Measurements from ENCODE around the gene TBK1.

TBK1 gene

GRCh38 chr12:64431791-64432190, 20.1 kb upstream of the TBK1 start:
- Mint-ChIP-seq H3K27ac (no peak overlapping the region), H3K9me3 (no peaks in the 10 kb centered on the region), H3K27me3 (no peaks in the 10 kb centered on the region), H3K4me1 (no peaks in the 10 kb centered on the region), H3K36me3 (peaks cover 32% of the 10 kb centered on the region), H3K4me3 (no peak overlapping the region)
- no peak for ATAC-seq (ENCODE audit: low read depth)
- no peak for DNase-seq (ENCODE audit: low spot score in 2 of 2)

GRCh38 chr12:64433915-64434314, 18.0 kb upstream of the TBK1 start:
- no peak overlapping the region for H3K27ac Mint-ChIP-seq
- peaks cover 40% of the 10 kb centered on the region for H3K36me3 Mint-ChIP-seq
- DNase-seq (ENCODE audit: low spot score in 2 of 2) (no peak), ATAC-seq (ENCODE audit: low read depth) (no peak)
- no peaks in the 10 kb centered on the region for H3K9me3 Mint-ChIP-seq
- H3K27me3 Mint-ChIP-seq: no peaks in the 10 kb centered on the region
- H3K4me1 Mint-ChIP-seq: peaks cover 7% of the 10 kb centered on the region
- no peak overlapping the region for H3K4me3 Mint-ChIP-seq

GRCh38 chr12:64440100-64440499, 11.8 kb upstream of the TBK1 start:
- Mint-ChIP-seq H3K4me3 (no peak overlapping the region), H3K4me1 (peaks cover 7% of the 10 kb centered on the region), H3K9me3 (no peaks in the 10 kb centered on the region), H3K27me3 (no peaks in the 10 kb centered on the region), H3K27ac (no peak overlapping the region), H3K36me3 (peaks cover 32% of the 10 kb centered on the region)
- DNase-seq (ENCODE audit: low spot score in 2 of 2) (no peak), ATAC-seq (ENCODE audit: low read depth) (no peak)

GRCh38 chr12:64445490-64445889, 6.4 kb upstream of the TBK1 start:
- Mint-ChIP-seq H3K27me3 (no peaks in the 10 kb centered on the region), H3K4me1 (peaks cover 4% of the 10 kb centered on the region), H3K36me3 (peaks cover 10% of the 10 kb centered on the region), H3K9me3 (no peaks in the 10 kb centered on the region), H3K27ac (no peak overlapping the region), H3K4me3 (no peak overlapping the region)
- DNase-seq (ENCODE audit: low spot score in 2 of 2) (no peak), ATAC-seq (ENCODE audit: low read depth) (no peak)

- ATAC-seq (ENCODE audit: low read depth) (no peak), DNase-seq (ENCODE audit: low spot score in 2 of 2) (no peak)
- H3K27ac Mint-ChIP-seq: peak overlapping the region; percentile 16
- H3K9me3 Mint-ChIP-seq: no peaks in the 10 kb centered on the region
- H3K4me3 Mint-ChIP-seq: no peak overlapping the region
- peaks cover 12% of the 10 kb centered on the region for H3K4me1 Mint-ChIP-seq
- H3K27me3 Mint-ChIP-seq: no peaks in the 10 kb centered on the region
- H3K36me3 Mint-ChIP-seq: peaks cover 10% of the 10 kb centered on the region
These were observed 5.6 kb upstream of the TBK1 start for GRCh38 chr12:64446295-64446694.

GRCh38 chr12:64450057-64450640, 1.8 kb upstream of the TBK1 start:
- H3K36me3 Mint-ChIP-seq: peaks cover 2% of the 10 kb centered on the region
- DNase-seq (ENCODE audit: low spot score in 2 of 2) (no peak), ATAC-seq (ENCODE audit: low read depth) (no peak)
- H3K4me3 Mint-ChIP-seq: peak overlapping the region; percentile 60
- H3K9me3 Mint-ChIP-seq: no peaks in the 10 kb centered on the region
- no peaks in the 10 kb centered on the region for H3K27me3 Mint-ChIP-seq
- H3K4me1 Mint-ChIP-seq: peaks cover 21% of the 10 kb centered on the region
- H3K27ac Mint-ChIP-seq: peak overlapping the region; percentile 92

- H3K36me3 Mint-ChIP-seq: peaks cover 3% of the 10 kb centered on the region
These were observed 1.0 kb upstream of the TBK1 start for GRCh38 chr12:64450711-64451486.

GRCh38 chr12:64452559-64453329, 824 bp downstream of the TBK1 start:
- H3K4me1 Mint-ChIP-seq: peaks cover 31% of the 10 kb centered on the region
- ATAC-seq (ENCODE audit: low read depth) (peak; percentile 16), DNase-seq (ENCODE audit: low spot score in 2 of 2) (no peak)
- H3K9me3 Mint-ChIP-seq: no peaks in the 10 kb centered on the region
- H3K27me3 Mint-ChIP-seq: no peaks in the 10 kb centered on the region
- H3K4me3 Mint-ChIP-seq: peak overlapping the region; percentile 92
- peak overlapping the region; percentile 92 for H3K27ac Mint-ChIP-seq
- peaks cover 4% of the 10 kb centered on the region for H3K36me3 Mint-ChIP-seq

More at GRCh38 chr12:64450711-64451486, 1.0 kb upstream of the TBK1 start:
- Mint-ChIP-seq H3K4me3 (peak overlapping the region; percentile 60), H3K9me3 (no peaks in the 10 kb centered on the region), H3K4me1 (peaks cover 22% of the 10 kb centered on the region), H3K27ac (peak overlapping the region; percentile 92), H3K27me3 (no peaks in the 10 kb centered on the region)
- peak; percentile 34 for ATAC-seq (ENCODE audit: low read depth)
- DNase-seq (ENCODE audit: low spot score in 2 of 2): no peak

GRCh38 chr12:64455506-64455905, 3.6 kb downstream of the TBK1 start:
- no peak for ATAC-seq (ENCODE audit: low read depth)
- Mint-ChIP-seq H3K4me1 (peaks cover 41% of the 10 kb centered on the region), H3K36me3 (peaks cover 9% of the 10 kb centered on the region), H3K27ac (peak overlapping the region; percentile 73), H3K9me3 (no peaks in the 10 kb centered on the region), H3K27me3 (no peaks in the 10 kb centered on the region), H3K4me3 (no peak overlapping the region)
- DNase-seq (ENCODE audit: low spot score in 2 of 2): no peak

- Mint-ChIP-seq H3K27me3 (no peaks in the 10 kb centered on the region), H3K4me3 (no peak overlapping the region), H3K27ac (peak overlapping the region; percentile 73), H3K4me1 (peaks cover 35% of the 10 kb centered on the region), H3K36me3 (peaks cover 11% of the 10 kb centered on the region), H3K9me3 (no peaks in the 10 kb centered on the region)
- ATAC-seq (ENCODE audit: low read depth): no peak
- no peak for DNase-seq (ENCODE audit: low spot score in 2 of 2)
These were observed 4.2 kb downstream of the TBK1 start for GRCh38 chr12:64456119-64456518.

GRCh38 chr12:64457032-64457431, 5.1 kb downstream of the TBK1 start:
- peaks cover 13% of the 10 kb centered on the region for H3K36me3 Mint-ChIP-seq
- no peaks in the 10 kb centered on the region for H3K27me3 Mint-ChIP-seq
- H3K9me3 Mint-ChIP-seq: no peaks in the 10 kb centered on the region
- no peak overlapping the region for H3K4me3 Mint-ChIP-seq
- peaks cover 31% of the 10 kb centered on the region for H3K4me1 Mint-ChIP-seq
- no peak for DNase-seq (ENCODE audit: low spot score in 2 of 2)
- peak overlapping the region; percentile 40 for H3K27ac Mint-ChIP-seq
- no peak for ATAC-seq (ENCODE audit: low read depth)

- Mint-ChIP-seq H3K27ac (peak overlapping the region; percentile 40), H3K4me1 (peaks cover 31% of the 10 kb centered on the region), H3K9me3 (no peaks in the 10 kb centered on the region), H3K4me3 (no peak overlapping the region), H3K36me3 (peaks cover 13% of the 10 kb centered on the region), H3K27me3 (no peaks in the 10 kb centered on the region)
- ATAC-seq (ENCODE audit: low read depth) (no peak), DNase-seq (ENCODE audit: low spot score in 2 of 2) (no peak)
These were observed 5.5 kb downstream of the TBK1 start for GRCh38 chr12:64457466-64457865.

GRCh38 chr12:64457923-64458322, 6.0 kb downstream of the TBK1 start:
- H3K9me3 Mint-ChIP-seq: no peaks in the 10 kb centered on the region
- no peaks in the 10 kb centered on the region for H3K27me3 Mint-ChIP-seq
- peaks cover 13% of the 10 kb centered on the region for H3K36me3 Mint-ChIP-seq
- H3K27ac Mint-ChIP-seq: peak overlapping the region; percentile 40
- ATAC-seq (ENCODE audit: low read depth): no peak
- H3K4me3 Mint-ChIP-seq: no peak overlapping the region
- DNase-seq (ENCODE audit: low spot score in 2 of 2): no peak
- peaks cover 27% of the 10 kb centered on the region for H3K4me1 Mint-ChIP-seq

- Mint-ChIP-seq H3K27me3 (no peaks in the 10 kb centered on the region), H3K36me3 (peaks cover 14% of the 10 kb centered on the region), H3K4me1 (peaks cover 24% of the 10 kb centered on the region), H3K4me3 (peak overlapping the region; percentile 84), H3K27ac (peak overlapping the region; percentile 95), H3K9me3 (no peaks in the 10 kb centered on the region)
- DNase-seq (ENCODE audit: low spot score in 2 of 2): no peak
- peak; percentile 53 for ATAC-seq (ENCODE audit: low read depth)
These were observed 7.5 kb downstream of the TBK1 start for GRCh38 chr12:64459394-64459891.
